Right kidney (tissue), 1 donor: Measurements from ENCODE around the gene STX12.
A peak's percentile ranks its signal among the peaks of the same experiment; 100 is the strongest.
"Not testable (repeated sequence)": the region's sequence is repeated elsewhere in the genome, so short reads cannot be mapped to it uniquely, and the experiment has no call there.

ENCODE experiments used
- DNase-seq: peaks from one replicate; pipeline ENCODE4 v3.0.0-alpha.2; 2016

STX12 gene

GRCh38 chr1:27868556-27868931 is 95.5 kb downstream of the STX12 start:
- no peak for DNase-seq

- DNase-seq: no peak
Measured at GRCh38 chr1:27868932-27869718, 96.1 kb downstream of the STX12 start.

DNA sequence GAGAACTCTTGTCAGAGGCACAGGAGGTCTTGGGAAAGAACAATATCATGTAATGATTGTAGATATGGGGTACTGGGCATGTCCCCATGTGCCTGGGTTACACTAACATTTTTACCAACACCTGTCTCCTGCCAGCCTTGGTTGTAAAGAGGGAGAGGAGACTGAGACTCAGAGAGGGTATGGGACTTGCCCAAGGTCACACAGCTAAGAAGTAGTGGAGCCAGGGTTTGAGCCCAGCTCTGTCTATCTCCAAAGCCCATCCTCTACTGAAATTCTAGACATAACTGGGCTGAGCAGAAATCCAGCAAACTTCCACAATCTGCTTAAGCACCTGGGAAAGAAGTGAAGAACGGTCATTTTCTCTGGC is 96.7 kb downstream of the STX12 start:
- no peak for DNase-seq

GRCh38 chr1:27871076-27871475 is 98.1 kb downstream of the STX12 start:
- DNase-seq: not testable (repeated sequence)

DNA sequence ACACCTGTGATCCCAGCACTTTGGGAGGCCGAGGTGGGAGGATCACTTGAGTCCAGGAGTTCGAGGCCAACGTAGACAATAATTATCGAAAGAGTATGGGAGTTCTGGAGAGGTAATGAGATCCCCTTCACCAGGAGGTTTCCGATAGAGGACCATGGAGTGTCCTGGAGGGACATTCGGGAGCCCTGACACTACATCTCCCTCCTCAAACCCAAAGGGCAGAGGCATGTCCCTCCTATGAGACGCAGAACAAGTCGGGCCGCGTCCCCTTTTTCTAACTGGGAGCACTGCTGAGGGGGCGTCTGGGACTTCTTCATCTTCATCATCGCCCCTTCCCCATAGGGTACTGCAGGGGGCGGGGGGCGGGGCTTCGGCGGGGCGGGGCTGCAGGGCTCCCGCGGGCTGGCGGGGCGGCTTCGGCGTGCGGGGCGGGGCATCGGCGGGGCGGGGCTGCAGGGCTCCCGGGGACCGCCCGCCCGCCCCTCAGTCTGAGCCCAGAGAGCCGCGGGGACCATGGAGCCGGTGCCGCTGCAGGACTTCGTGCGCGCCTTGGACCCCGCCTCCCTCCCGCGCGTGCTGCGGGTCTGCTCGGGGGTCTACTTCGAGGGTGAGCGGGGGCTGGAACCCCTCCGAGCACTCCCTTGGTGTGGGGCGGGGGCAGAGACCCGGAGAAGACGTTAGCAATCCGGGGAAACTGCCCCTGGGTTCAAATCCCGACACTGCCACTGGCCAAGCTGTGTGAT is 99.2 kb downstream of the STX12 start, which contains the start of gene THEMIS2:
THEMIS2 (plus strand) TSS at position 486 of the 743 bp plus-strand sequence; CDS start at position 514, 28 bp downstream.
- DNase-seq: peak; percentile 65

DNA sequence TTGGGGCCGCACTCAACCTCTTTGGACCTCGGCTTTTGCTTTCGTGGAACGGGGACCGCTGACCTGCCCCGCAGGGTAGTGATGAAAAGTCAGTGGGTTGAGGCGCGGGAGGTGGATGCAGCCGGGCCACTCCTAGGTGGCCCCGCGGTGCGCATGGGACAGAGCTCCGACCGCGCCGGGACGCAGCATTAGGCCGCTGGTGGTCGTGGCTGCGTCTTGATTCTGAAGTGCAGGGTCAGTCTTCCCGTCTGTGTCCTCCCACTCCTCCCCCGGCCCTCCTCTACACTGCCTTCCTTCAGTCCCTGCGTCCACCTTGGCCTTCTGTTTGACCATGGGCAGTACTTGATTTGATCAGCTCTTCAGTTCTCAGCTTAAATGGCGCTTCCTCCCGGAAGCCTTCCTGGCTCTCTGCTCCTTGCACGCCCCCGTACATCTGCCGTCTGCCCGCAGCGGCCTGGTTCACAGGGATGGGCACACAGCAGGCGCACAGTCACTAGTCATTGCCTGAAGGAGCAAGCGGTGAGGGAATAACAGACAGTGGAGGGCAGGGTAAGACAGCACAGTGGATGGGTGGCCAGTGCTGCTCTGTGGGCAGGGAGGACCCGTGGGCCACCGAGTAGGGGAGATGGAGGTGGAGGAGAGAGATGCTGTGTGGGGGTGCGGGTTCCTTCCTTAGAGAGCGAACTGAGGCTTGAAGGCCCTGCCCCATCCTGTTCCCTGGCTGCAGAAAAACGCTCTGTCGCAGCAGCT is 100.0 kb downstream of the STX12 start:
- no peak for DNase-seq

DNA sequence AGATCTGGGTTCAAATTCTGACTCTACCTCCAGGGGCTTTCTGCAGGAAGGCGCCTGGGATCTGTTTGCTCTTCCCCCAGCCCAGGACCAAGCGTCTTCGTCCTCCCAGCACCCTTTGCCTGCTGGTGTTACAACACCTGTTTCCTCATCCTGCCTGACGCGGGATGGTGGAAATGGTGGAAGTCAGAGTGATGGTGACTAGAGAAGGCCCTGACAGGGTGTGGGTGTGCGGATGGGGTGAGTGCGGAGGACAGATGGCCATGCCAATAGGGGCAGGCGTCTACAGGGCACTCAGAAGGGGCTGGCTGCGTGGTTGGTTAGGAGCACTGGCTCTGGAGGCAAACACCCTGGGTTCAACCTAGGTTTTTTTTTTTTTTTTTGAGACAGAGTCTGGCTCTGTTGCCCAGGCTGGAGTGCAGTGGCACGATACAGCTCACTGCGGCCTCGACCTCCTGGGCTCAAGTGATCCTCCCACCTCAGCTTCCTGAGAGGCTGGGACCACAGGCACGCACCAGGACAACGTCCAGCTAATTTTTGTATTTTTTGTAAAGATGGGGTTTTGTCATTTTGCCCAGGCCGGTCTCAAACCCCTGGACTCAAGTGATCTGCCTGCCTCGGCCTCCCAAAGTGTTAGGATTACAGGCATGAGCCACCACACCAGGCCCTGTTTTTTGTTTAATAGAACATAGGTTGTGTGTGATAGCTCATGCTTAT is 100.8 kb downstream of the STX12 start:
- no peak for DNase-seq
